Nucleus accumbens (tissue), 56 donors: Measurements from ENCODE around the gene P4HB.

Experiments used
- DNase-seq, 56 donors: peaks; one replicate each; lab custom pipeline; 2025; lab: John Stamatoyannopoulos, UW

P4HB gene

GRCh38 chr17:81802856-81803643, 57.3 kb downstream of the P4HB start:
- no peak for DNase-seq

DNA sequence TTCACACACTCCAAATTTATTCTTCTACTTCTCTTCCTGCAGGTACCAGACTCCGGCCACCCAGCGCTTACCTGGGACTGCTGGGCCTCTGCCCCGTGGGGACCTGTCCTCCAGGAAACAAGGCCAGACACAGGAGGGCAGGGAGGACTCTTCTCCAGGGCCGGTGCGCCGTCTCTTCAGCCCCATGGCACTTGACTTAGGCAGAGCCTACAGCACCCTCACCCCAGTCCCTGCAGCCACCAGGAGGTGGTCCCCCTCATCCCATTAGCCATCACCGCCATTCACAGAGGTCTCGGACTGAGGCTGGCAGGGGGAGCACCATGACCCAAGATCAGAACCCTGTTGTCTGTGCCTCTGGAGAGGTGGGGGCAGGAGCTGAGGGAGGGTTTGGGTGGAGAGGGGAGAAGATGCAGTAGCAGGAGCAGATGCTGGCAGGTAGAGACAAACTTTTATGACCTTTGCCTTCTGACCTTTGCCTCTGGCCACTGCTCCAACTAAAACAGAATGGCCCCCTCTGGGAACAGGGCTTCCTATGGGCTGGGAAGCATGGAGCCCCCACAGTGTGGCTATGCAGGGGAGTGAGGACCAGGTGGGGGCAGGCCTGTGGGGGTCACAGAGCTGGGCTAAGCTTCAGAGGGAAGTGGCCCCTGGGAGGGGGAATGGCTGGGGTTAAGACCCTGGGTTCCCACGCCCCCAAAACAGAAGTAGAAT, 58.1 kb downstream of the P4HB start:
- no peak for DNase-seq

DNA sequence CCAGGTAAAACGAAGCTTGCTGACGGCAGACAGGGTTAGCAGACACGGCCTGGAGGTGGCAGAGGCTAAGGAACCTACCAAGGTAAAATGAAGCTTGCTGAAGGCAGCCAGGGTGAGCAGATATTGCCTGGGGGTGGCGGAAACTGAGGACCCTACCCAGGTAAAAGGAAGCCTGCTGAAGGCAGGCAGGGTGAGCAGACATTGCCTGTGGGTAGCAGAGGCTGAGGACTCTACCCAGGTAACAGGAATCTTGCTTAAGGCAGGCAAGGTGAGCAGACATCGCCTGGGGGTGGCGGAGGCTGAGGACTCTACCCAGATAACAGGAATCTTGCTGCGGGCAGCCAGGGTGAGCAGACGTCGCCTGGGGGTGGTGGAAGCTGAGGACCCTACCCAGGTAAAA, 59.0 kb downstream of the P4HB start:
- DNase-seq: no peak

DNA sequence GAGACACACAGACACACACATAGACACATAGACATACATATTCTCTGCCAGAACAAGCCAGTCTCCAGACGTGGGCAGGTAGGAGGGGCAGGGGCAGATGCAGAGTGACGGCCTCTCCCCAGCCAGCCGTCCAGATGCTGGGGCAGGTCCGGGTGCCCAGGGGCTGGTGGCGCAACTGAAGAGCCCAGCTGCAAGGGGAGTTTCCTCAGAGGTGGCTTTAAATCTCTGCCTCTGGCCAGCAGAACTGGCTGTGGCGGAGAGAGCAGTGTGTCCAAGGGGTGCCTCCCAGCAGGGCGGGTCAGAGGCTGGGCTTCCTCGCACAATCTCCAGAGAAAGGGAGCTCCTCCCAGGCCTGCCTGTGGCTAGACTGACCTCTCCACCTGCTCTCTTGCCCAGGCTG, 65.8 kb downstream of the P4HB start:
- no peak for DNase-seq

DNA sequence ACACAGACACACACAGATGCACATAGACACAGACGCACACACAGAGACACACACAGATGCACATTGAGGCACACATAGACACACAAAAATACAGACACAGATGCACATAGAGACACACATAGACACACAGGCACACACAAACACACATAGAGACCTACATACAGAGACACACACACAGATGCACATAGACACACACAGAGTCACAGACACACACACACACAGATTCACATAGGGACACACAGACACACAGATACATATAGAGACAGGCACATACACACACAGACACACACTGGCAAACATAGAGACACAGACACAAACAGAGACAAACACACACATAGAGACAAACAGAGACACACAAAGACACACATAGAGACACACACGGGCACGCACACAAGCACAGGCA, 66.3 kb downstream of the P4HB start:
- no peak for DNase-seq
